ENCODE data around the gene FAM170A.

The FAM170A gene

GRCh38 chr5:119629339-119629738 is at the start of gene FAM170A:
Gene FAM170A, plus strand, starts transcription at chr5:119629558. Its CDS starts 211 bp downstream, at chr5:119629769.
- no peak for DNase-seq (ENCODE audit: low read depth)

- no peak for DNase-seq (ENCODE audit: low read depth)
Measured at GRCh38 chr5:119582987-119583386, 46.4 kb upstream of the FAM170A start.

GRCh38 chr5:119583684-119584083 is 45.7 kb upstream of the FAM170A start:
- DNase-seq (ENCODE audit: low read depth): no peak

GRCh38 chr5:119596046-119596445 is 33.3 kb upstream of the FAM170A start:
- no peak for DNase-seq (ENCODE audit: low read depth)

GRCh38 chr5:119597728-119598298 is 31.5 kb upstream of the FAM170A start:
- no peak for DNase-seq (ENCODE audit: low read depth)

GRCh38 chr5:119613937-119614336 is 15.4 kb upstream of the FAM170A start:
- DNase-seq (ENCODE audit: low read depth): no peak

GRCh38 chr5:119614838-119615237 is 14.5 kb upstream of the FAM170A start:
- no peak for DNase-seq (ENCODE audit: low read depth)

GRCh38 chr5:119626086-119626485 is 3.3 kb upstream of the FAM170A start:
- DNase-seq (ENCODE audit: low read depth): no peak

GRCh38 chr5:119630752-119631440 is 1.5 kb downstream of the FAM170A start:
- DNase-seq (ENCODE audit: low read depth): no peak

- DNase-seq (ENCODE audit: low read depth): no peak
Measured at GRCh38 chr5:119631660-119632059, 2.3 kb downstream of the FAM170A start.

GRCh38 chr5:119651486-119651885 is 22.1 kb downstream of the FAM170A start:
- no peak for DNase-seq (ENCODE audit: low read depth)

GRCh38 chr5:119655061-119655460 is 25.7 kb downstream of the FAM170A start:
- DNase-seq (ENCODE audit: low read depth): no peak

- no peak for DNase-seq (ENCODE audit: low read depth)
Measured at GRCh38 chr5:119656023-119656422, 26.7 kb downstream of the FAM170A start.

GRCh38 chr5:119666542-119666941 is 37.2 kb downstream of the FAM170A start:
- no peak for DNase-seq (ENCODE audit: low read depth)

GRCh38 chr5:119678351-119679028 is 49.1 kb downstream of the FAM170A start:
- DNase-seq (ENCODE audit: low read depth): no peak

- no peak for DNase-seq (ENCODE audit: low read depth)
Measured at GRCh38 chr5:119680080-119680479, 50.7 kb downstream of the FAM170A start.

GRCh38 chr5:119681734-119682133 is 52.4 kb downstream of the FAM170A start:
- no peak for DNase-seq (ENCODE audit: low read depth)

- DNase-seq (ENCODE audit: low read depth): no peak
Measured at GRCh38 chr5:119682372-119682771, 53.0 kb downstream of the FAM170A start.

Measured in stimulated activated CD8-positive, alpha-beta memory T cell treated with anti-CD3 and anti-CD28 coated beads, Interleukin-7, amount 100 ng/mL, for 24 hours (primary cell).